HG03066 (cell line): Measurements from ENCODE around the gene NEK4.

Source experiments
- ATAC-seq: cut with Tn5 transposase; IDR thresholded peaks from one replicate; pipeline ENCODE4 v1.9.1; 2021; ENCODE audit warnings: low read depth; ENCODE audit not compliant: unreplicated experiment

The NEK4 gene

DNA sequence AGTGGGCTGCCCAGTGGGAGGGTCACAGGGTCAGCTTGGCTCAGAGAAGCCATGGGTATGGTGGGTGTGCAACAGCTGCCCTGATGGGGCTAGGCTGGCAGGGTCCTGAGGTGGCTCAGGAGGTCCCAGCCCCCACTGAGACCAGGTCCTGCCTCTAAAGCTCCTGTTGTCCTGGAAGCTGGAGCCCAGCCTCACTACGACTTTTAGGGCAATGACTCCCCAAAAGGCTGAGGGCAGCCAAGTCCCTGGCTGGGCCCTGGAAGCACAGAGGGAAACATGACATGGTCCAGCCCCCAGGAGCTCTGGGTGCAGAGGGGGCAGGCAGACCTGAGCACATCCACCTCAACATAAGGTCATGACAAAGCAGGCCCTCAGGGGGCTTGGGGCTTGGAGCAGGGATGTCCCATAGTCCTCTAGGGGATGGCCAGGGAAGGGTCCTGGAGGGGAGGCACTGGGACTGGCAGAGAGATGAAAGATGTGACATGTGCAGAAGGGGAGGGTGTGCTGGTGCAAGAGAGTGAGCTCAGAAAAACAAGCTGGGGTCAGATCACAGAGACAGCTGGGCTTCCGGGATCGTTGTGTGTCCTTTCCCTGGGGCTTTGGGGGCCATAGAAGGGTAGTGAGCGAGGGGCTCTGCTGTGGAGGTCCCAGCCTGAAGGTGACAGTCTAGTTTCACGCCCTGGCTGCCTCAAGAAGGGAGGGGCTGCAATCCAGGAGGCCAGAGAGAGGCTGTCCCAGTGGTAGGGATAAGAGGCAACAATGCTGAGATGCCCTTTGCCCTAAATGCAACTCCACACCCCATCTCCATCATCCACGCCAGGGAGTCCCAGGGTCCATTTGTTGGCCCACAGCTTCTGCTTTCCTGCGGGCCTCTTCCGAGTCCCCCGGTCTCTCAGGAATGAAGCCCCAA lies 23.2 kb upstream of the NEK4 start:
- ATAC-seq, result no peak

DNA sequence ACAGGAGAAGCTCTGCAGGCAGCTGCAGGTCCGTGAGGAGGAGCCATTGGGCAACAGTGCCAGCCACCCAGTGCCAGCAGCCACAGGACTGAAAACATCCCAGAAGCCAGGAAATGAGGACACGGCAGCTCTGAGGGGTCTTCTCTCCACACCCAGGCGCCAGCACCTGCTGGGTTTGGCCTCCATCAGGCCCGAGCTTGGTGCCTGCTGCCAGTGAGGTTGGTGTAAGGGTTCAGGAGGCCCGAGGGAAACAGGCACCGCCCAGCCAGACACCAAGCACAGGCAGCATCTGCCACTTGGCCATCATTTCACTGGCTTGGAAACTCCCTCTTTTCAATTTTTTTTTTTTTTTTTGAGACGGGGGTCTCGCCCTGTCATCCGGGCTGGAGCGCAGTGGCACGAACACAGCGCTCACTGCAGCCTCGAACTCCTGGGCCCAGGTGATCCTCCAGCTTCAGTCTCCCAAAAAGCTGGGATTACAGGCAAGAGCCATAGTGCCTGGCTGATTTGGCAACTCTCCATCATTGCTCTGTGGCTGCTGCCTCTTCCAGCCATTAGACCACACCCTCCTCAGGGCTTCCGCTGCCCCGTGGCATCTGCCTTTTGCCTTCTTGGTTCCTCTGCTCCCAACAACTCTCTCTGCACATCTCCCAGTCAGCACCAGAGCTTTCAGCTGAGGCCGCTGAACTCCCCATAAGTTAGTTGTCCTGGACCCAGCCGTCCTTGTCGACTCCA lies 22.4 kb upstream of the NEK4 start:
- no peak for ATAC-seq

- ATAC-seq, result no peak
These were observed 21.7 kb upstream of the NEK4 start for GRCh38 chr3:52792413-52792812.

- no peak for ATAC-seq
These were observed 21.2 kb upstream of the NEK4 start for GRCh38 chr3:52791928-52792327.

DNA sequence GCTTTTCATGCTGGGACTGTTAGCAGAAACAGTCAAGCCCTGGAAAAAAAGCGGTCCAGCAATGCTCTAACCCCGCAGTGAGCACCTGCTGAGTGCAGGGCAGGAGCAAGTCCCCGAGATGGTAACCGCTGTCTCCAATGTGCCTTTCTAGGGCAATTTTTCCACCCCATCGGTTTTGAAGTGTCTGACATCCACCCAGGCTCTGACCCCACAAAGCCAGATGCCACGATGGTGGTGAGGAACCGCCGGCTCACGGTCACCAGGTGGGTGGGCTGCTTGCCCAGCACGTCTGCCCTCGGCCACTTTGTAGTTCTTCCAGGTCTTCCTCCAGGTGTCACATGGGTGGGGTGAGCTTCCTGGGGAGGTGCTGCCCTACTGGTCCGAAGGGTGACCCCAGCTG lies 20.6 kb upstream of the NEK4 start:
- no peak for ATAC-seq

DNA sequence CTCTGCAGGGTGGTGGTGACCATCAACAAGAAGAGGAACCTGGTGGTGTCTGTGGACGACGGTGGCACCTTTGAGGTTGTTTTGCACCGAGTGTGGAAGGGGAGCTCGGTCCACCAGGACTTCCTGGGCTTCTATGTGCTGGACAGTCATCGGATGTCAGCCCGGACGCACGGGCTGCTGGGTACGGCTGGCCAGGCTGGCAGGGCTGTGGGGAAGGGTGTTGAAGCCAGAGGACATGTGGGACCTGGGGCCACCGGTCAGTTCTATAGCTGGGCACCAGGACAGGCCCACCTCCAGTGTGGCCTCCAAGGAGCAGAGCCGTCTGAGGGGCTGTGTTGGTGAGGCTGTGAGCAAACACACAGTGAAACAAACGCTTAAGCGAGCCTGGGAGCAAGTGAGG lies 20.0 kb upstream of the NEK4 start:
- no peak for ATAC-seq

DNA sequence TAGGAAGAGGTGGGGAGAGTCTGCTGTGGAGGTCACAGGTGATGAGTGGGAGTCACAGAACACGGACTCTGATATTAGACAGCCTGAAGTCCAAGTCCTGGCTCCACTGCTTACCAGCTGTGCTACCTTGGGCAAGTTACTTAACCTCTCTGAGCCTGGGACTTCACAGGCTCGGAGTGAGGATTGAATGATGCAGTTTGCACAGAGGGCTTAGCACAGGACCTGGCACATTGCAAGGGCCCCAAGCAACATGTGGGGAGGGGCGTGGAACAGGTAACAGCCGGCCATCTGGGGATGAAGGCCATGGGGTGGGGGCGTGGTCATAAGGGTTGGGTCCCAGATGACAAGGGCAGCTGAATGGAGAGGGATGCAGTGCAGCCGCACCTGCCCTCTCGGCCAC lies 19.6 kb upstream of the NEK4 start:
- no peak for ATAC-seq

DNA sequence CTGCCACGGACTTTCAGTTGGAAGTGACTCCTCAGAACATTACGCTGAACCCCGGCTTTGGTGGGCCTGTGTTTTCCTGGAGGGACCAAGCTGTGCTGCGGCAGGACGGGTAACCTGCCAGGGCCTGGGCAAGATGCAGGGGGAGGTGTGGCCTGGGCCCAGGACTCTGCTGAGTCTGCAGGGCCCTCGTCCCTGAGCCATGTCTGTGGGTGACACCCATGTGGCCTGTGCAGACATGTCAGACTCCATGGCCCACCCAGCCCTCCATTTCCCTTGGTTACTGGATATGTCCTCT lies 19.0 kb upstream of the NEK4 start:
- ATAC-seq, result no peak

- no peak for ATAC-seq
These were observed 18.4 kb upstream of the NEK4 start for GRCh38 chr3:52788890-52789745.

DNA sequence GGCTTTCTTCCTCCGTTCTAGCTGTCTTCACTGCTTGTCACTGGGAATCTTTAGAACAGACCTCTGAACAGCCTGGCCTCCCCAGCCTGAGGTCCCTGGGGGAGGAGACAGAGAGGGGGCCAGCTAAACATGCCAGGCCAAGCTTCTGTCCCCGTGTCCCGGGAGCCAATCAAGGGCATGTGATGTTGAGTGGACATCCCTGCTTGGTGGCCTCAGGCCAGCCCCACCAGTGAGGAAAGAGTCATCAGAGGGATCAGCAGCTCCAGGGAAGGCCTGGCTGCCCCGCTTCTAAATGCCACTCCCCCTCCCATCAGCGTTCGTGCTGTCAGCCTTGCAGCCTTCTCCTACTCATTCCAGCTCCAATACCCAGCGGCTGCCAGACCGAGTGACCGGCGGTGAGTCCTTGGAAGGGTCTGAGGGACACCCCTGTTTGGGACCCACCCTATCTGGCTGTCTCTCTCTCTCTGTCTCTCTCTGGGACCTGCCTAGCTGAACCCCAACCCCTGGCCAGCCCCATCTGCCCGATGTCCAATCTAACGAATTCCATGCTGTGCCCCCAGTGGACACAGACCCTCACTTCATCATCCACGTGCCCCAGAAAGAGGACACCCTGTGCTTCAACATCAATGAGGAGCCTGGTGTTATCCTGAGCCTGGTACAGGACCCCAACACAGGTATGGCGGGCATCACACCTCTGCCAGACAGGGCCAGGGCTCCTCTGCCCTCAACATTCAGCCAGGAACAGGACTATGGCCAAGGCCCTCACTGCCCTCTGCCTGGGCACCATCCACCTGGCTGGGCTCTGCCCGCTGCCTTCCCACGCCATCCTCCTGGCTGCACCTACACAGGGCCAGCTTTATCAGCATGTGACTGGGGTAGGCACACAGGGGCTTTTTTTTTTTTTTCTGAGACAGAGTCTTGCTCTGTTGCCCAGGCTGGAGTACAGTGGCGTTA lies 17.2 kb upstream of the NEK4 start:
- ATAC-seq, result no peak

GRCh38 chr3:52787246-52787645 lies 16.5 kb upstream of the NEK4 start:
- no peak for ATAC-seq

- no peak for ATAC-seq
These were observed 15.8 kb upstream of the NEK4 start for GRCh38 chr3:52786330-52787215.

DNA sequence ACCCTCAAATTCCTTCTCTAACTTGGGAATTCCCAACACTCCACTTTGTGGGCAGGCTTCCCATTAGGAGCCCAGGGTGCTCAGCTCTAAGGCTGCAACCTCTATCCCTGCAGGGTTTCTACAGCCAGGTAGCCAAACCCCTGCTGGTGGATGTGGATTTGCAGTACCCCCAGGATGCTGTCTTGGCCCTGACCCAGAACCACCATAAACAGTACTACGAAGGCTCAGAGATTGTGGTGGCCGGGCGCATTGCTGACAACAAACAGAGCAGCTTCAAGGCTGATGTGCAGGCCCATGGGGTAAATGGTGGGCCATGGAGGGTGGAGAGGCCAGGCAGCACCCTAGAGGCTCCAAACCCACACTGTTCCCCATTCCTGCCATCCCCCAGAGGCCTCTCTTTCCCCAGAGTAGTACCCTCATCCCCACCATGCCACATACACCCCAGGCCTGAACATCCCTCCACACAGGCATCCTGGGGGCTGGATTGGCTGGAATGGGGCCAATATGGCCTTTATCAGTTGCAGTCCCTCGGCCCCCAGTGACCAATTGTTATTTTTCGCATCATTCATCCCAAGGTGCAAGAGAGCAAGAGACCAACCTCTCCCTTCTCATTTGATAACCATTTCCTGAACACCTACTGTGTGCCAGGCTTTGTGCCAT lies 14.3 kb upstream of the NEK4 start:
- ATAC-seq, result no peak

DNA sequence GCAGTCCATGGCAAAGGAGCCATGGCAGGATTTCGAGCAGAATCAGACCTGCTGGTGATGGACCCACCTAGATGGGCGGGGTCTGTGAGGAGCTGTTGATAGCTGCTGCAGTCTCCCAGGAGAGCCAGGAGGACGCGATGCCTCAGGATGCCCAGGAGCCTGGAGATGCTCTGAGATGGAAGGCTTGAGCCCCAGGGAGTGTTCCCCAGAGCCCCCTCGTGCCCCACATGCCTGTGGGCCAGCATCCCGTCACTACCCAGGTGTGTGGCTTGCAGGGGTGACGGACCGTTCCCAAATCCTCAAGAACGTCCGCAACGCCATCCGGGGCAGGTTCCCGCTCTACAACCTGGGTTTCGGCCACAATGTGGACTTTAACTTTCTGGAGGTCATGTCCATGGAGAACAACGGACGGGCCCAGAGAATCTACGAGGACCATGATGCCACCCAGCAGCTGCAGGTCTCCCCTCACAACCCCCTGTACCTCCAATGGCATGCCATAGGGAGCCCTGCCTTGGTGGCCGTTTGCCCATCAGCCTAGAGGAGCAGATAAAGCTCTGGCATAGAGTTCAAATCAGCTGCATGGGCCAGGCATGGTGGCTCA lies 13.4 kb upstream of the NEK4 start:
- ATAC-seq, result no peak

GRCh38 chr3:52783211-52783555 lies 12.4 kb upstream of the NEK4 start:
- no peak for ATAC-seq

- ATAC-seq, result no peak
These were observed 11.9 kb upstream of the NEK4 start for GRCh38 chr3:52782412-52783210.

- ATAC-seq, result no peak
These were observed 11.0 kb upstream of the NEK4 start for GRCh38 chr3:52781741-52782140.
